Activated CD4-positive, alpha-beta T cell treated with anti-CD3 and anti-CD28 coated beads for 36 hours (primary cell): Measurements from ENCODE around the gene TMEM163. TPM values are rescaled to one million over a fixed set of nuclear protein-coding genes. Genes with fewer than 3 reads are reported as not detected.

Source experiments
- ATAC-seq: fragments of 200-7000 bp; cut with Tn5 transposase; one replicate; pipeline ENCODE4 v1.10.0; 2021; ENCODE audit warnings: mild to moderate bottlenecking, moderate library complexity
- CTCF ChIA-PET: fragments of 350-600 bp; sonication (Branson Sonifier 250); formaldehyde crosslinking; loops from one replicate; lab custom pipeline; 2021; ENCODE audit warnings: antibody characterized with exemption; lab: Charles Lee
- POLR2A ChIA-PET: fragments of 350-600 bp; sonication (Branson Sonifier 250); formaldehyde crosslinking; loops from one replicate; lab custom pipeline; 2021; ENCODE audit warnings: antibody characterized with exemption, inconsistent platforms; lab: Charles Lee
- DNase-seq: peaks from one replicate; pipeline ENCODE4 v3.0.0-alpha.2; 2020
- H3K27ac Mint-ChIP-seq: one replicate; pipeline ENCODE4 v1.8.0; 2021; ENCODE audit warnings: mixed read lengths
- H3K27me3 Mint-ChIP-seq: one replicate; pipeline ENCODE4 v1.8.0; 2021; ENCODE audit warnings: mixed read lengths
- H3K36me3 Mint-ChIP-seq: one replicate; pipeline ENCODE4 v1.8.0; 2021; ENCODE audit warnings: low read depth, mixed read lengths
- H3K4me1 Mint-ChIP-seq: one replicate; pipeline ENCODE4 v1.8.0; 2021; ENCODE audit warnings: mixed read lengths
- H3K4me3 Mint-ChIP-seq: one replicate; pipeline ENCODE4 v1.8.0; 2021; ENCODE audit warnings: mild to moderate bottlenecking, moderate library complexity, mixed read lengths
- H3K9me3 Mint-ChIP-seq: one replicate; pipeline ENCODE4 v1.8.0; 2021; ENCODE audit warnings: low read depth, mixed read lengths
- intact Hi-C, 2 experiments: fragments of 100-400 bp; cut with DNase I in 1 of 2; cut with micrococcal nuclease in 1 of 2; formaldehyde crosslinking; loops; one replicate each; pipeline versions ENCODE4 v1.14.2 to v1.15.1; 2022 to 2024; cut with DNase I, micrococcal nuclease
- total RNA-seq, 2 experiments: library from RNA; stranded (reverse); gene quantifications; one replicate each; pipeline ENCODE4 v1.2.3, GENCODE V29; 2021

TMEM163 gene
- total RNA-seq, 2 experiments from 2014 or later: 0.11 TPM; not detected in 1

DNA sequence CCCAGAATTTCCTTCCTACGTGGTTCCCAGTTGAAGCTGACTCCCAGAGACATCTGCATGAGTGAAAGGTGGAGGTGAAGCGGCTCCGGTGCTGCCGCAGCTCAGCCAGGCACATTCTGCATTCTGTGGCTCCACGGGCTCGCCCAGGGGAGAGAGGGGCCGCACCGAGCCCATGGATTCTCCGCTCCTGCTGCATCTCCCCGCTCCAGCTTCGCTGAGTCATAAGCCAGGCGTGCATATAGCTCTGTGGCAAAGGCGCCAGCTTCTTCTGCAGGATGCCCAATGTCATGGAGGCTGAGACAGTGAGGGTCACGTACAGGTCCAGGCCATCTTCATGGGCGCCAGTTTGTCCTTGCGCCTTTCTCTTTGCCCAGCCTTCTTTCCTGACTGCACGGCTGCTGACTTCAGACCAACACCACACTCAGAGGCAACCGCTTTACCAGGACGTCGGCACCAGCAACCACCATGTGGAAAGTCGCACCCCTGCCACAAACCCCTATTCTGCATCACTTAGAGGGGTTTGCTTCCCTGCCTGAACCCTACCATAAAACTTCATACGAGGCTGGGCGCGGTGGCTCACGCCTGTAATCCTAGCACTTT is 249.2 kb downstream of the TMEM163 start:
- CTCF ChIA-PET: interaction anchor here (0.8 kb wide), 1 partner anchor 15 kb away, joined by 3 read pairs; no protein-coding TSS in a partner anchor
- intact Hi-C loops: no loop called here

DNA sequence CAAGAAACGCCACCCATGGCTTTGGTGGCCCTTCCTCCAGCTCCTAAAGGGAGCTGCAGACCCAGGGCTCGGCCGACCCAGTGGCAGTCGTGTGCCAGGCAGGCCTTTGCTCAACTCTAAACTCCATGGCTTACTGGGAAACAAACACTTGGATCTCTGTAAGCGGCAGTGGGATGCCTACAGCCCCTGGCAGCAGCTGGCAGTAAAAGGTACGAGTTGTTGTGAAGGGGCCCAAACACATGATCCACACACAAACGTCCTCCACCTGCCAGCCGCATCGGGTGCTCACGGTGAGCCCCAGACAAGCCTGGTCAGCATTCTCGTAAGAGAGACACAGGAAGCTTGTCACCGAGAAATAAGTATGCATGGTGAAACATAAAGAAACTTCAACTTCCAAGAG is 250.0 kb downstream of the TMEM163 start:
- Mint-ChIP-seq H3K4me3 (no peak overlapping the region), H3K4me1 (no peaks in the 10 kb centered on the region), H3K36me3 (no peaks in the 10 kb centered on the region), H3K27me3 (no peaks in the 10 kb centered on the region), H3K9me3 (peaks cover 8% of the 10 kb centered on the region), H3K27ac (no peak overlapping the region)
- intact Hi-C loops: no loop called here
- no peak for DNase-seq
- CTCF ChIA-PET: interaction anchor here (0.8 to 1.7 kb wide), 2 partner anchors 15 to 17 kb away, joined by 3 to 4 read pairs; no protein-coding TSS in a partner anchor
- ATAC-seq: no peak
- POLR2A ChIA-PET: no interaction called here

More for the DNA sequence above, 249.2 kb downstream of the TMEM163 start:
- H3K27ac Mint-ChIP-seq: no peak overlapping the region
- no peaks in the 10 kb centered on the region for H3K4me1 Mint-ChIP-seq
- DNase-seq (no peak), ATAC-seq (no peak)
- no peaks in the 10 kb centered on the region for H3K36me3 Mint-ChIP-seq
- POLR2A ChIA-PET: no interaction called here
- peaks cover 13% of the 10 kb centered on the region for H3K9me3 Mint-ChIP-seq
- no peak overlapping the region for H3K4me3 Mint-ChIP-seq
- H3K27me3 Mint-ChIP-seq: no peaks in the 10 kb centered on the region

DNA sequence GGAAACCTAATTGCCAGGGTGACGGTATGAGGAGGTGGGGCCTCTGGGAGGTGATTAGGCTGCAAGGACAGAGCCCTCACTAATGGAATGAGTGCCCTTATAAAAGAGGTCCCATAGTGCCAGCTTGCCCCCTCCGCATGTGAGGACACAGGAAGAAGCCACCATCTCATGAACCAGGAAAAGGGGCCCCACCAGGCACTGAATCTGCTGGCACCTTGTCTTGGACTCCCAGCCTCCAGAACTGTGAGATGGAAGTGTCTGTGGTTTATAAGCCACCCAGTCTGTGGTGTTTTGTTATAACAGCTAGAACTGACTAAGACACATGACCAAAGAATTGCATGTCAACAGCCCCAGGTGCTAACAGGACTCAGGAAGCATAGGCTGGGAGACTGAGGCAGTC is 250.6 kb downstream of the TMEM163 start:
- intact Hi-C loops: no loop called here
- ChIA-PET CTCF (interaction anchor here (0.7 to 1.7 kb wide), 2 partner anchors 17 to 577 kb away, joined by 4 to 5 read pairs; no protein-coding TSS in a partner anchor), POLR2A (no interaction called here)
- no peak overlapping the region for H3K27ac Mint-ChIP-seq
- ATAC-seq (no peak), DNase-seq (no peak)
- H3K27me3 Mint-ChIP-seq: no peaks in the 10 kb centered on the region
- H3K4me1 Mint-ChIP-seq: no peaks in the 10 kb centered on the region
- no peaks in the 10 kb centered on the region for H3K36me3 Mint-ChIP-seq
- H3K9me3 Mint-ChIP-seq: peaks cover 4% of the 10 kb centered on the region
- no peak overlapping the region for H3K4me3 Mint-ChIP-seq

DNA sequence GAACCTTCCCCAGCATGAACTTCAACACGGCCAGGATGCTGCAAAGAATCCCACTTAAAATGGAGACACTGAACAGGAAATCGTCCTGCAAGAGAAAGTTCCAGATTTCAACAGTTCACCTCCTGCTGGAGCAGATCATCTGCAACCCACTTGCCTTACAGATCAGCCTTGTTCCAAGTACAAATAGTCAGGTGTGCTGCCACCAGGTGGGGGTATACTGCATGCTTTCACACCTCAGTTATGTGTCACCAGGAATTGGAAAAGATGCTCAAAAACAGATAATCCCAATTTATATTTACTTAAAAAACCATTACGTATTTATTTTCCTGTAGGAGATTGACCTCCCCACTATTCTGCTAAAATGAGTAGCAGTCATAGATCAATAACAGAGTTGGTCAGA is 252.7 kb downstream of the TMEM163 start:
- ChIA-PET POLR2A (no interaction called here), CTCF (no interaction called here)
- intact Hi-C loops: no loop called here
- ATAC-seq (no peak), DNase-seq (peak; percentile 43)
- Mint-ChIP-seq H3K27me3 (no peaks in the 10 kb centered on the region), H3K9me3 (no peaks in the 10 kb centered on the region), H3K4me1 (no peaks in the 10 kb centered on the region), H3K4me3 (no peak overlapping the region), H3K36me3 (no peaks in the 10 kb centered on the region), H3K27ac (no peak overlapping the region)

DNA sequence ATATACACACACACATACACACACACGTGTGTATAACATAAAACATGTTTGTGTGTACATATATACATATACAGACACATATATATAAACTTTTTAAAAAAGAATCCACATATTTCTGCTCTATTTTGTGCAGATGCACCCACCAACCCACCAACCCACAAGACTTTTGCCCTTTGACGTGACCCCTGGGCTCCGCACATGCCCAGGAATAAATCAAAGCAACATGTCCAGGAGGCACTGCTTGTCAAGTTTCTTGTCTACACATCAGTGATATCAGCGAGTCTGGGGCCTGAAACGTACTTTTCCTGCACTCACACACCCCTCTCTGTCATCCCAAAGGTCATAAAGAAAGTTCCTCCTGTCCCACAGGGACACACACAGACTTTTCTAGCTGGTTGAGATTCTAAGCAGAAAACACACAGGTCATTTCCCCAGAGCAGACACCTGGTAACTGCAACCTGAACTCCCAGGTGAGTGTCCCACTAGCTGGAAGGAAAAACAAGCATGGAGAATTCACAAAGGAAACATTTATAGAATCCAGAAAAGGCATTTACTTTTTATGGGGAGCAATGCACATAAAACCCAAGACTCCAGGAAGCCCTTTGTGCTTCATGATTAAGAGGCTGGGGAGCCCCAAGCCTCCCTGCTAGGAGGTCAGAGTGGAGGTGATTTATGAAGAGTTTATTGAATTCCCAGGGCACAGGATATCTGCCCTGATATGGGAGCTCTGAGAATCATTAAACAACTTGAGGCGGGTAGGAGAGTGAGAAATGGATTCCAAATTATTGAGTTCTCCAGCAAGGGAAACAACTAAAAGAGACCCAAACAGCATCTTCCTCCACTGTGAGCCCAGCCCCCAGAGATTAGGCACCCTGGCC is 253.3 kb downstream of the TMEM163 start:
- DNase-seq: no peak
- H3K4me1 Mint-ChIP-seq: no peaks in the 10 kb centered on the region
- CTCF ChIA-PET: interaction anchor here (0.7 kb wide), 1 partner anchor 119 kb away, joined by 3 read pairs; no protein-coding TSS in a partner anchor

DNA sequence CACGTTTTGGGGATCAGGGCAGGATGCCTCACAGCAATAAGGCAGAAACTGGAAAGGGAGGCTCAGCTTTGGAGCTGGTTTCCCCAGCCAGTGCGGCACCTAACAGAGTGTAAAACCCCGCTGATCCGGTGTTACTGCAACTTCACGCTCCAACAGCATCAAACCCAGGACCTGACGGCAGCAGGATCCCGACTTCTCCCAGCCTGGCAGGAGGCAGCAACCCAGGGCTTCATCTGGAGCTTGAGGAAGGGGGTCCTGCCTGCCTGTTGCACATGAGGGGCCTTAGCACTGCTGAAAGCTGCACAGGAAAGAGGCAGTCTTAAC is 255.1 kb downstream of the TMEM163 start:
- intact Hi-C loops: no loop called here
- Mint-ChIP-seq H3K4me1 (no peaks in the 10 kb centered on the region), H3K9me3 (no peaks in the 10 kb centered on the region), H3K4me3 (no peak overlapping the region), H3K36me3 (no peaks in the 10 kb centered on the region), H3K27me3 (no peaks in the 10 kb centered on the region), H3K27ac (no peak overlapping the region)
- DNase-seq (no peak), ATAC-seq (no peak)
- ChIA-PET CTCF (no interaction called here), POLR2A (no interaction called here)

More for the DNA sequence above, 253.3 kb downstream of the TMEM163 start:
- H3K27me3 Mint-ChIP-seq: no peaks in the 10 kb centered on the region
- POLR2A ChIA-PET: no interaction called here
- no peak overlapping the region for H3K27ac Mint-ChIP-seq
- H3K4me3 Mint-ChIP-seq: no peak overlapping the region
- no peaks in the 10 kb centered on the region for H3K36me3 Mint-ChIP-seq
- intact Hi-C loops: no loop called here
- no peak for ATAC-seq
- no peaks in the 10 kb centered on the region for H3K9me3 Mint-ChIP-seq

DNA sequence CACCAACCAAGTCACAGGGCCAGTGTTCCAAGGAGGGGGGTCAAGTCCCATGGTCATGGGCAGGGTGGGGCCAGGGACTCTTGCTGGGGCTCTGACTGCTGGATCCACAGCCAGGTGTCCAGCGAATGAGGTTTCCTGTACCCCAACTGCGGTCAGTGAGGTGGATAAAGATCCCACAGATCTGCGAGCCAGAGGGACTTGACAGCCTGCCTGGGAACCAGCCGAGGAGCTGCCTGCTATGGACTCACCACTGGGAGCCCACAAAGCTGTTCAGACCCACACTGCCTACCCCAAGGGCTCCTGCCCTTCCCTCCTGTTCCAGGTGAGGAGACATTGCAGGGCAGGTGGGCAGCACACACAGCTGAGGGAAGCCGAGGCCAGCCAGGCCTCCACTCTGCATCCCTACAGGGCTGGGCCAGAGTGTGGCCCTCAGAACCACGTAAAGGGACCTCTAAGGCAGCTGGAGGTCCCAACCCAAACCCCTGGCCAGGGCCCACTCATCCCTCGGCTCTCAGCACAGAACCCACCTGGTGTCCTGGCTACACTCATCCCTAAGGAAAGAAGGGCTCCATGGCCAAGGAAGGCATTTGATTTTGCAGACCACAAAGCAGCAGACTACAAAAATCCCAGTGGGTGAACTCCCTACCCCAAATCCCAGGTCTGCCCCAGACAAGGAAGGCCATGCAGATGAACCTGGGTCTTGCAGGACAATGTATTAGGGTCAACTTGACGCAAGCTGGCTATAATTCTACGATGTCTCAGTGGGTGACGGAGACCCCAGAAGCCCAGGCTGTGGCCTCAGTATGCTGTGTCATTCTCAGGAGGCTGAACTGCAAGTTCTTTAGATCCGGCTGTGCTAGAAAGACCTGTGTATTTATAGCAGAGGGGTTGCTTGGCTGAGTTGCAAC is 255.8 kb downstream of the TMEM163 start:
- ChIA-PET POLR2A (no interaction called here), CTCF (no interaction called here)
- H3K36me3 Mint-ChIP-seq: no peaks in the 10 kb centered on the region
- intact Hi-C loops: no loop called here
- ATAC-seq (no peak), DNase-seq (no peak)
- H3K4me3 Mint-ChIP-seq: no peak overlapping the region
- H3K27me3 Mint-ChIP-seq: no peaks in the 10 kb centered on the region
- no peaks in the 10 kb centered on the region for H3K4me1 Mint-ChIP-seq
- no peak overlapping the region for H3K27ac Mint-ChIP-seq
- H3K9me3 Mint-ChIP-seq: no peaks in the 10 kb centered on the region

DNA sequence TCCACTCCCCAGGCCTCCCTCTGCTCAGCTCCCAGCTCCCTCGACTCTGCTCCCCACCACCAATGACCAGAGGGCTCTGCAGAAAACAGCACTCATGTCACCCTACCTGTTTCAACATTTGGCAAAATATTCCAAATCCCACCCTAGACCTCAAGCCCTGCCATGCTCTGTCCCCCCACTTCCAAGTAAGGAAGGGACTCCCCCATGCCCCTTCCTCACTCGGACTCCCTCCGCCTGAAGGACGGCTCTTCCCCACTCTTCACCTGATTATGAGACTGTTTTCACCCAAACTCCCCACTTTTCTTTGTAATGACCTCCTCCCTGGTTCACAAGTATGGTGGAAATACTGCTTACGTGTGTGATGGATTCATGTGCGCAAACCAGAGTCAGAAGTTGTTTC is 256.5 kb downstream of the TMEM163 start:
- Mint-ChIP-seq H3K36me3 (no peaks in the 10 kb centered on the region), H3K4me3 (no peak overlapping the region), H3K4me1 (no peaks in the 10 kb centered on the region), H3K27me3 (no peaks in the 10 kb centered on the region), H3K27ac (no peak overlapping the region), H3K9me3 (no peaks in the 10 kb centered on the region)
- CTCF ChIA-PET: no interaction called here
- ATAC-seq (no peak), DNase-seq (no peak)
- intact Hi-C loops: no loop called here
- POLR2A ChIA-PET: no interaction called here

DNA sequence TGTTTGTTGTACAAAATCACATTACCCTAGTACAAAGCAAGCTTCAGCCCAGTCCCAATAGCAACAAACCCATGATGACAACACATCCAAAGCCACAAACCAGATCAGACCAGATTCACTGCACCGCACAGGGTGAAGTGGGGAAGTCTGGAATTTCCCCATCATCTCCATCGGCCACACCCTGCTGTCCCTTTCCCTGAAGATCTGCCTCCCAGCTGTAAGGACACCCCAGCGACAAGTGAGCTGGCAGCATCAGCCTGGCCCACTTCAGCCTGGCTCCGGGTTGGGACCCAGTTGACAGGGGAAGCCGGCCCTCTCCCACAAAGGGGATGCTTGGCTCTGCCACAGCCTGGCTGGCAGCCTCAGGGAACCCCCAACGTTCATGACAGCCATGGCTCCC is 257.3 kb downstream of the TMEM163 start:
- CTCF ChIA-PET: interaction anchor here (0.6 to 1.2 kb wide), 2 partner anchors 8 to 343 kb away, joined by 3 read pairs; no protein-coding TSS in a partner anchor

DNA sequence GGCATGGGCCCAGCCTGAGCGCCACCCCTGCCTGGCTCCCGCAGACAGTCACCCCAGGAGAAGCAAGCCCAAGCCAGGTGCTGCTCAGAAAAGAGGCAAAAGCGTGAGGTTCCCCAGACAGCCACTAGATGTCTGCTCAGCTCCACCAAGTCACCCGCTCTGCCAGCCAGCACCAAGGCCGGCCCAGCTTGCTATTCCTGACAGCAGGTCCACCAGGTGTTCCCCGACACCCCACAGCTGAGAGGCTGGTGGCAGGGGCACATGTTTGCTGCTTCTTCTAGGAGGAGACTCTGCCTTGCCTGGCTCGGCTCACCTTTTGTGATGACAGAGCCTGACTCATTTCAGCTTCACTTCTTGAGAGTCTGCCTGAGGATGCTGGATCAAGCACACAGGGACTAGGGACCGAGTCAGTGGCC is 258.2 kb downstream of the TMEM163 start:
- H3K4me3 Mint-ChIP-seq: no peak overlapping the region
- DNase-seq (peak; percentile 48), ATAC-seq (peak; percentile 55)
- ChIA-PET CTCF (interaction anchor here (0.5 to 1.2 kb wide), 4 partner anchors 8 to 438 kb away, joined by 3 read pairs; no protein-coding TSS in a partner anchor), POLR2A (no interaction called here)
- H3K27ac Mint-ChIP-seq: no peak overlapping the region
- H3K36me3 Mint-ChIP-seq: no peaks in the 10 kb centered on the region
- H3K4me1 Mint-ChIP-seq: no peaks in the 10 kb centered on the region
- H3K9me3 Mint-ChIP-seq: no peaks in the 10 kb centered on the region
- no peaks in the 10 kb centered on the region for H3K27me3 Mint-ChIP-seq
- intact Hi-C loops: no loop called here

More for the DNA sequence above, 257.3 kb downstream of the TMEM163 start:
- Mint-ChIP-seq H3K27ac (no peak overlapping the region), H3K36me3 (no peaks in the 10 kb centered on the region), H3K27me3 (no peaks in the 10 kb centered on the region), H3K4me3 (no peak overlapping the region), H3K9me3 (no peaks in the 10 kb centered on the region), H3K4me1 (no peaks in the 10 kb centered on the region)
- ATAC-seq (no peak), DNase-seq (no peak)
- POLR2A ChIA-PET: no interaction called here
- intact Hi-C loops: no loop called here

DNA sequence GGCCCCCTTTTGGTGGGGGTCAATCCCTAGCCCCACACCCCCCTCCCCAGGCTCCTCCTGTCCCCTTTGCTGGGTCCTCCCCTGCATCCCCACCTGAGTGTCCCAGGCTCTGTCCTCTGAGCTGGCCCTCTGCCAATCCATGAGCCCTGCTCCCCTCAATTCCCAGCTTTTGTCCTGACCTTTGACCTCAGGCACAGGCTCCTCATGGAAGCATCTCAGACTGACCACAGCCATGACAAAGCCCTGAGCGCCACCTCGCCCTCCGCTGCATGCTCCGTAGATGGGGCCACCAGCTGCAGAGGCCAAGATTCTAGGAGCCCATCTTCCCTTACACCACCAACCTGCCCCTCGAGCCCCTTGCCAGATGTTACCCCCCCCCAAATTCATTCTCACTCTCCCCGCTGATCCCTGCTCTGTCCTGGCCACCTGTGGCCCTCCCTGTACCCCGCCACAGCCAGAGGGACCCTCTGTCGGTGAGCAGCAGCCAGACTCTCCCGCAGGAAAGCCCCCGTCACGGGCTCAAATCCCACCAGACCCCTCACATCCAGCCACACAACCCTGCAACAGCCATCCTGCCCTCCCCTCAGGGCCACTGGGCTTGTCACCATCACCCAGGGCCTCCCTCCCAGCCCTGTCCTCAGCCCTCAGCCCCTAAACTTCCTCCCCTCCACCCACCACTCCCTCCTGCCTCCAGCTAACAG is 258.9 kb downstream of the TMEM163 start:
- Mint-ChIP-seq H3K36me3 (no peaks in the 10 kb centered on the region), H3K4me3 (no peak overlapping the region), H3K9me3 (no peaks in the 10 kb centered on the region), H3K4me1 (no peaks in the 10 kb centered on the region), H3K27ac (no peak overlapping the region), H3K27me3 (no peaks in the 10 kb centered on the region)
- DNase-seq (no peak), ATAC-seq (no peak)
- intact Hi-C loops: no loop called here
- POLR2A ChIA-PET: no interaction called here
- CTCF ChIA-PET: interaction anchor here (1.0 kb wide), 1 partner anchor 260 kb away, joined by 3 read pairs; no protein-coding TSS in a partner anchor
